ENCODE results near the gene TSHZ1. TPM values are rescaled to one million over a fixed set of nuclear protein-coding genes. Genes with fewer than 3 reads are reported as not detected.

TSHZ1 gene
- polyA plus RNA-seq, 1 donor from 2014 or later: 1.1 TPM

- no peaks in the 10 kb centered on the region for H3K9me2 ChIP-seq (ENCODE audit: insufficient read depth, low read length)
- H3F3A ChIP-seq (ENCODE audit: insufficient read depth, low read length, poor library complexity, severe bottlenecking): no peaks in the 10 kb centered on the region
- no peaks in the 10 kb centered on the region for H3K79me2 ChIP-seq (replicated peaks; ENCODE audit: insufficient read depth, low read length)
- H2AFZ ChIP-seq (ENCODE audit: low read depth, low read length): no peak overlapping the region
- no peaks in the 10 kb centered on the region for H3K36me3 ChIP-seq (ENCODE audit: insufficient read depth, low read length)
- H3K9ac ChIP-seq (ENCODE audit: low read length): no peak overlapping the region
- H4K20me1 ChIP-seq (ENCODE audit: insufficient read depth): no peaks in the 10 kb centered on the region
- H3K27me3 ChIP-seq (ENCODE audit: insufficient read depth, low read depth, low read length): peaks cover 59% of the 10 kb centered on the region
- TF ChIP-seq, protein P1, sequence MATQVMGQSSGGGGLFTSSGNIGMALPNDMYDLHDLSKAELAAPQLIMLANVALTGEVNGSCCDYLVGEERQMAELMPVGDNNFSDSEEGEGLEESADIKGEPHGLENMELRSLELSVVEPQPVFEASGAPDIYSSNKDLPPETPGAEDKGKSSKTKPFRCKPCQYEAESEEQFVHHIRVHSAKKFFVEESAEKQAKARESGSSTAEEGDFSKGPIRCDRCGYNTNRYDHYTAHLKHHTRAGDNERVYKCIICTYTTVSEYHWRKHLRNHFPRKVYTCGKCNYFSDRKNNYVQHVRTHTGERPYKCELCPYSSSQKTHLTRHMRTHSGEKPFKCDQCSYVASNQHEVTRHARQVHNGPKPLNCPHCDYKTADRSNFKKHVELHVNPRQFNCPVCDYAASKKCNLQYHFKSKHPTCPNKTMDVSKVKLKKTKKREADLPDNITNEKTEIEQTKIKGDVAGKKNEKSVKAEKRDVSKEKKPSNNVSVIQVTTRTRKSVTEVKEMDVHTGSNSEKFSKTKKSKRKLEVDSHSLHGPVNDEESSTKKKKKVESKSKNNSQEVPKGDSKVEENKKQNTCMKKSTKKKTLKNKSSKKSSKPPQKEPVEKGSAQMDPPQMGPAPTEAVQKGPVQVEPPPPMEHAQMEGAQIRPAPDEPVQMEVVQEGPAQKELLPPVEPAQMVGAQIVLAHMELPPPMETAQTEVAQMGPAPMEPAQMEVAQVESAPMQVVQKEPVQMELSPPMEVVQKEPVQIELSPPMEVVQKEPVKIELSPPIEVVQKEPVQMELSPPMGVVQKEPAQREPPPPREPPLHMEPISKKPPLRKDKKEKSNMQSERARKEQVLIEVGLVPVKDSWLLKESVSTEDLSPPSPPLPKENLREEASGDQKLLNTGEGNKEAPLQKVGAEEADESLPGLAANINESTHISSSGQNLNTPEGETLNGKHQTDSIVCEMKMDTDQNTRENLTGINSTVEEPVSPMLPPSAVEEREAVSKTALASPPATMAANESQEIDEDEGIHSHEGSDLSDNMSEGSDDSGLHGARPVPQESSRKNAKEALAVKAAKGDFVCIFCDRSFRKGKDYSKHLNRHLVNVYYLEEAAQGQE (IDR thresholded peaks at IDR 0.05; ENCODE audit: borderline replicate concordance): peak; percentile 65
- no peak for TF ChIP-seq EZH2 (IDR thresholded peaks at IDR 0.05; ENCODE audit: borderline replicate concordance, insufficient read depth, low read length, poor library complexity, severe bottlenecking)
- H3K9me3 ChIP-seq (ENCODE audit: low read length): no peaks in the 10 kb centered on the region
- H3K27ac ChIP-seq (ENCODE audit: low read length): no peak overlapping the region
- H3K4me3 ChIP-seq (ENCODE audit: low read length): no peak overlapping the region
- H3K4me2 ChIP-seq (ENCODE audit: low read length): no peak overlapping the region
Measured at GRCh38 chr18:75267643-75268363, 57.2 kb downstream of the TSHZ1 start.

DNA sequence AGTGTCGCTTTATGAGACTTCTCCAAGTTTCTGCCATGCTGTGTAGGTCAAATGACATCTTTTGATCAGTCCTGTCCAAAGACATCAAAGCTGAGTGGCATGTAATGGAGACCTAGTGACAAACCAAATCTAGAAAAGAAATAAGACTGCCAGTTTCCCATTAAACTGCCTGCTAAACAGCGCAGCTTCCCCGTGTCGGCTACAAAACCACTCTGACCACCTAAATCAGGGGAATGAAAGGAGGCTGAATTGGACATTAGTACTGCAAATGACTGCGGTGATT is 57.7 kb downstream of the TSHZ1 start:
- Histone ChIP-seq H2AFZ (ENCODE audit: low read depth, low read length) (no peak overlapping the region), H3K9me2 (ENCODE audit: insufficient read depth, low read length) (no peaks in the 10 kb centered on the region), H3K4me3 (ENCODE audit: low read length) (no peak overlapping the region)

GRCh38 chr18:75269124-75269680 is 58.6 kb downstream of the TSHZ1 start:
- Histone ChIP-seq H3K79me2 (replicated peaks; ENCODE audit: insufficient read depth, low read length) (no peaks in the 10 kb centered on the region), H3K9ac (ENCODE audit: low read length) (no peak overlapping the region)

More for the DNA sequence above, 57.7 kb downstream of the TSHZ1 start:
- Histone ChIP-seq H3K9me3 (ENCODE audit: low read length) (no peaks in the 10 kb centered on the region), H3K79me2 (replicated peaks; ENCODE audit: insufficient read depth, low read length) (no peaks in the 10 kb centered on the region), H4K20me1 (ENCODE audit: insufficient read depth) (no peaks in the 10 kb centered on the region), H3K36me3 (ENCODE audit: insufficient read depth, low read length) (no peaks in the 10 kb centered on the region), H3K4me2 (ENCODE audit: low read length) (no peak overlapping the region), H3K9ac (ENCODE audit: low read length) (no peak overlapping the region), H3K27me3 (ENCODE audit: insufficient read depth, low read depth, low read length) (peaks cover 54% of the 10 kb centered on the region), H3K27ac (ENCODE audit: low read length) (no peak overlapping the region), H3F3A (ENCODE audit: insufficient read depth, low read length, poor library complexity, severe bottlenecking) (no peaks in the 10 kb centered on the region)
- TF ChIP-seq RAD21 (conservative IDR thresholded peaks at IDR 0.05) (no peak), MXI1 (conservative IDR thresholded peaks at IDR 0.05; ENCODE audit: poor library complexity, severe bottlenecking) (no peak), POLR2AphosphoS5 (IDR thresholded peaks at IDR 0.05) (peak; percentile 99), TAF1 (IDR thresholded peaks at IDR 0.05; ENCODE audit: low read depth) (no peak), EP300 (conservative IDR thresholded peaks at IDR 0.05; ENCODE audit: poor library complexity, severe bottlenecking) (peak; percentile 99)

More at GRCh38 chr18:75269124-75269680, 58.6 kb downstream of the TSHZ1 start:
- H3K4me2 ChIP-seq (ENCODE audit: low read length): no peak overlapping the region
- no peak overlapping the region for H3K4me3 ChIP-seq (ENCODE audit: low read length)
- H3K27me3 ChIP-seq (ENCODE audit: insufficient read depth, low read depth, low read length): peaks cover 46% of the 10 kb centered on the region
- H3K9me3 ChIP-seq (ENCODE audit: low read length): no peaks in the 10 kb centered on the region
- H3F3A ChIP-seq (ENCODE audit: insufficient read depth, low read length, poor library complexity, severe bottlenecking): no peaks in the 10 kb centered on the region
- H3K27ac ChIP-seq (ENCODE audit: low read length): no peak overlapping the region
- H4K20me1 ChIP-seq (ENCODE audit: insufficient read depth): no peaks in the 10 kb centered on the region
- no peaks in the 10 kb centered on the region for H3K9me2 ChIP-seq (ENCODE audit: insufficient read depth, low read length)
- H2AFZ ChIP-seq (ENCODE audit: low read depth, low read length): no peak overlapping the region
- H3K36me3 ChIP-seq (ENCODE audit: insufficient read depth, low read length): no peaks in the 10 kb centered on the region
- no peak for TF ChIP-seq EZH2 (IDR thresholded peaks at IDR 0.05; ENCODE audit: borderline replicate concordance, insufficient read depth, low read length, poor library complexity, severe bottlenecking)
- TF ChIP-seq POLR2AphosphoS5 (IDR thresholded peaks at IDR 0.05): no peak
- no peak for TF ChIP-seq SMC3 (conservative IDR thresholded peaks at IDR 0.05; ENCODE audit: poor library complexity)
- no peak for TF ChIP-seq TAF1 (IDR thresholded peaks at IDR 0.05; ENCODE audit: low read depth)
- no peak for TF ChIP-seq RAD21 (conservative IDR thresholded peaks at IDR 0.05)
- TF ChIP-seq MXI1 (conservative IDR thresholded peaks at IDR 0.05; ENCODE audit: poor library complexity, severe bottlenecking): no peak
- TF ChIP-seq CTCF (IDR thresholded peaks at IDR 0.05; ENCODE audit: poor library complexity, severe bottlenecking): no peak

All from neural cell (in vitro differentiated cells).